C4-2B (cell line): Measurements from ENCODE around the gene RBM25.

ENCODE experiments used
- ZFX ChIP-seq: fragments of 450-650 bp; IDR thresholded peaks from 2 replicates; pipeline ENCODE4 v1.6.1; 2017
- TF ChIP-seq, protein P1 (sequence below): fragments of 450-650 bp; conservative IDR thresholded peaks from 2 replicates; pipeline ENCODE4 v1.5.1; 2017; ENCODE audit warnings: mild to moderate bottlenecking

DNA sequence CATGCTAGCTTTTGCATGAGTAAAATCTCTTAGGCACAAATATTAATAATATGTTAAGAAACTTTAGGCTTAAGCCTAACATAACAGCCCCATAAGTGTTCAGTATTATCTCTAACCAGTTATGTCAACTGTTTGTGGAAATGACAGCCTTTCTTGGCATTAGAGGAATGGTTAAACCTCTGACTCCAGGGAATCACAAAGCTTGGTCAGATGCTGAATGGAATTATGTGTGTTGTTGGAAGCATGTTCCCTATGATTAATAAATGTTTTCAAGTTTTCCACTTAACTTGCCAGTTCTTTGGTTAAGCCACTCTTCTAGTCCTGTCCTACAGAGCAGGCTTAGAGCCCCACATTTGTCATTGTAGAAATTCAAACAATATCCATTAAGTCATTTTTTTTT, 94.9 kb downstream of the RBM25 start:
- TF ChIP-seq, protein P1, sequence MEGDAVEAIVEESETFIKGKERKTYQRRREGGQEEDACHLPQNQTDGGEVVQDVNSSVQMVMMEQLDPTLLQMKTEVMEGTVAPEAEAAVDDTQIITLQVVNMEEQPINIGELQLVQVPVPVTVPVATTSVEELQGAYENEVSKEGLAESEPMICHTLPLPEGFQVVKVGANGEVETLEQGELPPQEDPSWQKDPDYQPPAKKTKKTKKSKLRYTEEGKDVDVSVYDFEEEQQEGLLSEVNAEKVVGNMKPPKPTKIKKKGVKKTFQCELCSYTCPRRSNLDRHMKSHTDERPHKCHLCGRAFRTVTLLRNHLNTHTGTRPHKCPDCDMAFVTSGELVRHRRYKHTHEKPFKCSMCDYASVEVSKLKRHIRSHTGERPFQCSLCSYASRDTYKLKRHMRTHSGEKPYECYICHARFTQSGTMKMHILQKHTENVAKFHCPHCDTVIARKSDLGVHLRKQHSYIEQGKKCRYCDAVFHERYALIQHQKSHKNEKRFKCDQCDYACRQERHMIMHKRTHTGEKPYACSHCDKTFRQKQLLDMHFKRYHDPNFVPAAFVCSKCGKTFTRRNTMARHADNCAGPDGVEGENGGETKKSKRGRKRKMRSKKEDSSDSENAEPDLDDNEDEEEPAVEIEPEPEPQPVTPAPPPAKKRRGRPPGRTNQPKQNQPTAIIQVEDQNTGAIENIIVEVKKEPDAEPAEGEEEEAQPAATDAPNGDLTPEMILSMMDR: no peak
- TF ChIP-seq ZFX: no peak
